NCI-H510A treated with DMSO at 0.1 percent for 48 hours (cell line): ENCODE results near the gene PDIA6.
"Not testable (repeated sequence)": the region's sequence is repeated elsewhere in the genome, so short reads cannot be mapped to it uniquely, and the experiment has no call there.

Source experiments
- DNase-seq: peaks from one replicate; lab custom pipeline; 2025; lab: John Stamatoyannopoulos, UW

Gene PDIA6

GRCh38 chr2:10780821-10781220 lies 31.8 kb downstream of the PDIA6 start:
- DNase-seq: not testable (repeated sequence)

DNA sequence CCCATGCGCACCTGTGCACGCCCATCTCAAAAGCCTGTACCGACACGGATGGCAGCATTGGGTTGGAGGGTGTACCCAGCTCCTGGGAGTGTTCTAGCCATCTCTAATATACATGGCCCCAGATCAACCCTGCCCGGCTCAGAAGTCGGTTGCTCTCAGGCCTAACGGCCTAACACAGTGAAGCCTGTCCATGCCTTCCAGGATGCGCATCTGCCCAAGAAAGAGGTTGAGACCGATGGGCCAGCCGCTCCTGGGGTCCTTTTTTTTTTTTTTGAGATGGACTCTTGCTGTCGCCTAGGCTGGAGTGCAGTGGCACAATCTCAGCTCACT lies 32.1 kb downstream of the PDIA6 start:
- DNase-seq: no peak

DNA sequence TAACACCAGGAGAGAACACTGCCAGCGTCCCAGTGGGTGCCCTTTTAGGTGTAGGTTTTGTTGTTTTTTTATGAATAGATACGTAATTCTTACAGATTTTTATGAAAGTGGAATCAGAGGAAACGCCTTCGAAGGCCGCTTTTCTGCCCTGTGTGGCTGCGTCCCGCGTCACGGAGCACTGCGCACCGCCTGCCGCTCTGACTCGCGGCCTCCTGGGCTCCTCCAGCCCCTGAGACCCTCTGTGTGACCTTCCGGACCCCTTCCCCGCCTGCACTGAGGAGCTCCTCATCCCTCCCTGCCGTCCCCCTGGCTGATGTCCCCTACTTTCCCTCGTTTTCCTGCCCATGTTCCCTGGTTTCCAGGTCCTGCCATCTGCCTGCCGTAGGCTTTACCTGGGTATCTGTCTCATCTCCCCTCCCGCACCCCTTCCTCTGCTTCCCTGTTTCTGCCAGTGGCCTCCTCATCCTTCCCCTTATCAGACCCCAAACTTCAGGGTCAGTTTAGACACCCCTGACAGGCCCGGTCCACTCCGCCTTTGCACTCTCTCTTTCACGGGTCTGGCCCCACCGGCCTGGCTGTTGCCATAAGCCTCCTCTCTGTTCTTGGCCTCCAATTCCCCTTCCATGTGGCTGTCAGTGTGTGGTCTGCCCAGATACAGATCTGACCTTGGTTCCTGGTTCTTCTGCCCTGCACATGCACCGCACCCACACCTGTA lies 32.7 kb downstream of the PDIA6 start:
- DNase-seq: no peak

DNA sequence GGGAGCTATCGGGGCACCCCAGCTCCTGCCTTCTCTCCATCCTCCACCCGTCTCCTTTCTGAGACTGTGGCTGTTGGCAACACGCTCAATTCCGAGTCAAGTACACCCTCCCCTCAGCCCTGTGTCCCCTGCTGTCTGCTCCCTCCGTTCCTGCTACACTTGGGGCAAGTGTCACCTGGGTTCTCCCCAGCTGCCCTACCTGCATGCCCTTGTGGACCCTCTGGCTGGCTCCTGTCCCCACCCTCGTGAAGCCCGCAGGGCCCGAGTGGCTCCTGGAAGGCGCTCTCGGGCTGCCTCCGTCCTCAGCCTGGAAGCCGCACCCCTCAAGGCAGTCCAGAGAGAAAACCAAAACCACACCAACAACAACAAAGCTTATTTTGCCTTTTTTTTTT lies 33.9 kb downstream of the PDIA6 start:
- DNase-seq: no peak

DNA sequence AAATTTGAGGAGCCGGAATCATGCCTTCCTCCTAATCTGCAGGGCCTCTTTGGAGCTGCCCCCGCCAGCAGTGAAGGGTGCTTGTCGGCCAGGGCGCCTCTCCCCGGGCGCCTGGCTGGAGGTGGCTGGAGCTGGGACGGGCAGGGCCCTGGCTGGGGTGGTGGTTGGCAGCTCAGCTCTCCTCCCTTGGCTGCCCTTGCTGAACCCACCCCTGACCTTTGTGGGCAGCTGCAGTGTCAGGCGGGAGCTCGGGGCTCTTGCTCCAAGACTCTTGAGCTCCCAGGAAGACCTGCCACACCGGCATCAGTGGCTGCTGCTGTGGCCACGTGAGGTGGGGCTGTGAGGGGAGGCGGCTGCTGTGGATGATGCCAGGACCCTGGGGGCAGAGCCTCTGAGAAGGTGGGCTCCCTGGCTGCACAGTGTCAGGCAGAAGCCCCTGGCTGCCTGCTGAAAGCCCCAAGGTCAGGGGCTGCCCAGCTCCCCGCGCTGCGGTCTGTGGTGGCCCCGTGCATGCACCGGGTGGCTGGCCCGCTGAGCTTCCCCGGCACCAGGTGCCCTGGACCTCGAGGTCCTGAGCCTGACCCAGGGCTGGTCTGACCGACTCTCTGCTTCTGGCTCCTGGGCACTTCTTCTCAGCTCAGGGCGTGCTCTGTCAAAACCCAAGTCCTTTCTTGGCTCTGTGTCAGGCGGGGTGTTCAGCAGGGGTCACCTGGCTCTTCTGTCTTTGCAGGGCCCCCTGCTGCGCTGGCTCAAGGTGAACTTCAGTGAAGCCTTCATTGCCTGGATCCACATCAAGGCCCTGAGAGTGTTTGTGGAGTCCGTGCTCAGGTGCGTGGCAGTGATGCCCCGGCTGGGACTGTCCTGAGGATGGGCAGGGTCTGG lies 34.5 kb downstream of the PDIA6 start:
- DNase-seq: no peak

DNA sequence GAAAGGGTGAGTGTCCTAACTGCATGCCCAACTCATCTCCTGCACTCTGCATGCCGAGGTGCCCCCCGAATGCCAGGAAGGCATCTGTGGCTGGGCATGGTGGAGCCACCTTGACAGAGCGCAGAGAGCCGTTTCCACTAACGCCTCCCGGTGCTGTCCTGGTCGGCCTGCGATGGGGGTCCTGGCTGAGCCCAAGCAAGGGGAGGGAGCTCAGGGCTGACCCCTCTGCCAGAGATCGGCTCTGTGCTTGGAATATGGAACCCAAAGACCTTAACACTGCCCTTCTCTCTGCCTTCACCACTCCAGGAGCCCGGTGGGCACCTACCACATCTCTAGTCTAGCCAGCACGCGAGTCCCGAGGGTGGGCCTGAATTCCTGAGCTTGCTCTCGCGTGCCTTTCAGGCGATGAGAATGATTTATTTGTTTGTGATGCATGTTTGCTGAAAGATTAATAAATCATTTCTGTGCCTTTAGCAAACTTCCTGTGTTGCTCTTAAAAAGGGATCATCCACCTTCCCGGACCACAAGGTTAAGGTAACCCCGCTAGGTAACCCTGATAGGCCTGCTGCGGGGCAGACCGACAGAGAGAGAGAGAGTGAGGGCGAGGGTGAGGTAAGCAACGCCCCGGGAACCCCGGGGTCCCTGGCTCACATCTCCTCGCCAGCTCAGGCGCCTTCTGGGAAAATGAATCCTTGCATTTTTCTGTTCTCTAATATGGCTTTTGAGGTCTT lies 35.3 kb downstream of the PDIA6 start:
- no peak for DNase-seq

GRCh38 chr2:10776231-10776977 lies 36.2 kb downstream of the PDIA6 start:
- DNase-seq: no peak

GRCh38 chr2:10775831-10776230 lies 36.8 kb downstream of the PDIA6 start:
- DNase-seq: no peak

GRCh38 chr2:10775021-10775780 lies 37.4 kb downstream of the PDIA6 start:
- no peak for DNase-seq

GRCh38 chr2:10774394-10774793 lies 38.2 kb downstream of the PDIA6 start:
- DNase-seq: no peak

DNA sequence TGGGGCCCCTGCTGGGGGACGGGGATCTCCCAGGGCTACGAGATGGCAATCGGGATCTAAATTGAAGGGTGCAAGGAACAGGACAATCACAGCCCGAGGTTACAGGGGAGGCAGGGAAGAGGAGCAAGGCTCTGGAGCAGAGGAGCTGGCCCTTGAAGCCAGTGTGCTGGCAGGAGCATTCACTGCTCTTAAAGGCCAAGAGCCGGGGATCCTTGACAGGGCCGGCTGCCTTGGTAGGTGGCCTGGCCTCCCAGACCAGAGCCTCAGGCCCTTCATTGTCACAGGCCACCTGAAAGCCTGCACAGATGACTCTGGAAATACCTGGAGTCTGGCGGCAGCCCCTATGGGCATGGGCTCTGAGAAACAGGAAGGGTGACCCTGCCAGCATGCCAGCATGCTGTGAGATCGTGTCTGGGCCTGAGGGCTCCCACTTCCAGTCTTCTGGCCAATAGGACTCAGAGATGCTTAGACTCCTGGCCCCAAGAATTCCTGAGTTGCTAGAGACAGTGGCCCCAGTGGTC lies 38.7 kb downstream of the PDIA6 start:
- no peak for DNase-seq

DNA sequence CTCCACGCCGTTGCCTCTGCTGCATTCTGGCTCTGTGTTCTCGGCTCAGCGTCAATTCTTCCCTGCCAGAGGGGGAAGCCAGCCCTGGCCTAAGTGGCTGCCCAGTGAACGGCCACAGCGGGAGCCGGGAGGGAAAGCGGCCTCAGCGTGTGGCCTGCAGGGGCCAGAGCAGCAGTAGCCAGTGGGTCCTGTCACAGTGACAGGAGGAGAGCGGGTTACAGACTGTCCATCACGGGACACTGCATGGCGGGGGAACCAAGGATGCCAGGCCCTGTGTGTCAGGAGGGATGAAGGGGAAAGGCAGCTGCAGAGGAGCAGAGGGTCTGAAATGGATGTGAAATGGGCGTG lies 39.7 kb downstream of the PDIA6 start:
- DNase-seq: no peak

- DNase-seq: no peak
These were observed 40.3 kb downstream of the PDIA6 start for GRCh38 chr2:10772201-10772867.

DNA sequence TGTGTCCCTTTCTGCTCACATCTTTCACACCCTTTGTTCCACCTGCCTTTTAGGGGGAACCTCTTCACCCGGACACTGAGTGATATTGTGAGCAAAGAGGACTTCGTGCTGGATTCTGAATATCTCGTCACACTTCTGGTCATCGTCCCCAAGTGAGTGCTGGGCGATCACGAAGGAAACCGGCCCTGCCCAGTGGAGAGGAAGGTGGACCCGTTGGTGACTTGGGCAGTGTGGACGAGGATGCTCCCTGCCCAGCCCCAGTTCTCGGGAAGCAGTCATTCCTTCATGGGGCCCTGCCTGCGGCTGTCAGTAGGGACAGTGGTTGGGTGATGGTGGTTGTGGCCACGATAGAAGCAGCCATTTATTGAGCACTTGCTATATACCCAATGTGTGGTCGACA lies 40.8 kb downstream of the PDIA6 start:
- DNase-seq: no peak

DNA sequence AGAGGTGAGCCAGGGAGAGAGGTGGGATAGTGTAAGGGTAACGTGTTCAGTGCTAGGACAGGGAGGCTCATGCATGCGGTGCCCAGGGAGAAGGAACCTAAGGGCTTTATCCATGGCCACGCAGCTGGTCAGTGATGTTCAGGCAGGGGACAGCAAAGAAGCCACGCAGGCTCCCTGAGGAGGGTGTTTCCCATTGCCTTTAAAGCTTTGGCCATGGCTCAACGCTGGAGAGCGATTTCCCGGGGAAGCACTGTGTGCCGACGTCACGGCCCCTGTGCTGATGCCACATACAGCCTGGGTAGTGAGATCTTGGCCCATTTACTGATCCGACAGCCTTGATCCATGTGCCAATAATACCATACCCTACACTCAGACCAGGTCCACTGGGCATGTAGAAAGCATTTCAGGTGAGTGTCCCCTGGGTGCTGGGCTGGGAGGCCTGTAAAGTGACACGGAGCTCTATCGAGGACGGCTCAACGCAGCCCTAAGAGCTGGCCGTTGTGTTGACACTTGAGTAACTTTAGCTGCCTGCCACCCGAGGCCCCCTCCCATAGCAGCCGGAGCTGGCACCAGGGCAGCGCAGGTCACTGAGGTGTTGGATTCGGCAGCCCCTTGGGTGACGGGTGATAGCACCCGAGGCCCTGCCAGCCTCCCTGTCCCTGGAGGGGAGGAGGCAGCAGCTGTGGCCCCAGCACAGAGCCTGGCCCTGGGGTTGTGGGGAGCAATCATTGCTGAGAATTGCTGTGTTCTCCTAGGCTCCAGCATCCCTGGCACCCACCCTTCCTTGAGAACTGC lies 41.4 kb downstream of the PDIA6 start:
- no peak for DNase-seq

- DNase-seq: no peak
These were observed 44.5 kb downstream of the PDIA6 start for GRCh38 chr2:10768063-10768507.

GRCh38 chr2:10765914-10766313 lies 46.7 kb downstream of the PDIA6 start:
- DNase-seq: no peak

GRCh38 chr2:10765461-10765860 lies 47.1 kb downstream of the PDIA6 start:
- DNase-seq: no peak

- DNase-seq: no peak
These were observed 47.7 kb downstream of the PDIA6 start for GRCh38 chr2:10764896-10765295.
